Measurements from ENCODE around the gene LARGE1. TPM values are rescaled to one million over a fixed set of nuclear protein-coding genes. Genes with fewer than 3 reads are reported as not detected.
A peak's percentile ranks its signal among the peaks of the same experiment; 100 is the strongest.

LARGE1 gene
- polyA plus RNA-seq, 6 donors from 2014 or later: 3.6 to 9.5 (median 5.6) TPM

- Mint-ChIP-seq H3K4me3 (peak overlapping the region in 3 of 8 donors; percentile 1 to 46 (median 33)), H3K27ac (peak overlapping the region in 4 of 6 donors; percentile 7 to 46 (median 18)), H3K4me1 (peaks cover 33 to 46% (median 41%) of the 10 kb centered on the region in 3 donors), H3K36me3 (peaks cover 14 to 22% of the 10 kb centered on the region in 2 donors), H3K9me3 (no peaks in the 10 kb centered on the region), H3K27me3 (no peaks in the 10 kb centered on the region)
- no peak for ATAC-seq (ENCODE audit: low read depth in 2 of 2)
- no peak for DNase-seq
These were observed 598.8 kb downstream of the LARGE1 start for GRCh38 chr22:33321466-33321865.

GRCh38 chr22:33315954-33316353 lies 604.3 kb downstream of the LARGE1 start:
- Mint-ChIP-seq H3K4me1 (peaks cover 8 to 20% (median 12%) of the 10 kb centered on the region in 3 donors), H3K27me3 (no peaks in the 10 kb centered on the region), H3K36me3 (peaks cover 13 to 25% of the 10 kb centered on the region in 2 donors), H3K9me3 (no peaks in the 10 kb centered on the region), H3K27ac (peak overlapping the region in 2 of 6 donors; percentile 53 to 84), H3K4me3 (peak overlapping the region in 1 of 8 donors; percentile 11)
- no peak for DNase-seq
- peak; percentile 59 to 68 for ATAC-seq (ENCODE audit: low read depth in 2 of 2)

GRCh38 chr22:33315117-33315516 lies 605.2 kb downstream of the LARGE1 start:
- peaks cover 6 to 14% (median 9%) of the 10 kb centered on the region in 3 donors for H3K4me1 Mint-ChIP-seq
- H3K27ac Mint-ChIP-seq: no peak overlapping the region
- ATAC-seq (ENCODE audit: low read depth in 2 of 2) (no peak), DNase-seq (no peak)
- H3K36me3 Mint-ChIP-seq: peaks cover 10 to 21% of the 10 kb centered on the region in 2 donors
- H3K4me3 Mint-ChIP-seq: no peak overlapping the region
- H3K27me3 Mint-ChIP-seq: no peaks in the 10 kb centered on the region
- H3K9me3 Mint-ChIP-seq: no peaks in the 10 kb centered on the region

- no peak overlapping the region for H3K4me3 Mint-ChIP-seq
- no peaks in the 10 kb centered on the region for H3K9me3 Mint-ChIP-seq
- peaks cover 3 to 12% (median 8%) of the 10 kb centered on the region in 3 donors for H3K4me1 Mint-ChIP-seq
- H3K36me3 Mint-ChIP-seq: peaks cover 7 to 17% of the 10 kb centered on the region in 2 donors
- ATAC-seq (ENCODE audit: low read depth in 2 of 2) (no peak), DNase-seq (no peak)
- H3K27ac Mint-ChIP-seq: no peak overlapping the region
- H3K27me3 Mint-ChIP-seq: no peaks in the 10 kb centered on the region
These were observed 606.0 kb downstream of the LARGE1 start for GRCh38 chr22:33314316-33314715.

- Mint-ChIP-seq H3K4me3 (peak overlapping the region in 6 of 8 donors; percentile 68 to 85 (median 72)), H3K27me3 (no peaks in the 10 kb centered on the region), H3K36me3 (no peaks in the 10 kb centered on the region), H3K9me3 (peaks cover 0 to 2% (median 0%) of the 10 kb centered on the region in 7 donors), H3K27ac (peak overlapping the region in 5 of 6 donors; percentile 34 to 95 (median 91)), H3K4me1 (peaks cover 54 to 69% (median 69%) of the 10 kb centered on the region in 3 donors)
- ATAC-seq (ENCODE audit: low read depth in 2 of 2) (no peak), DNase-seq (no peak)
These were observed 617.2 kb downstream of the LARGE1 start for GRCh38 chr22:33303099-33303498.

GRCh38 chr22:33302549-33302948 lies 617.7 kb downstream of the LARGE1 start:
- ATAC-seq (ENCODE audit: low read depth in 2 of 2): no peak
- Mint-ChIP-seq H3K27me3 (no peaks in the 10 kb centered on the region), H3K36me3 (no peaks in the 10 kb centered on the region), H3K4me3 (peak overlapping the region in 7 of 8 donors; percentile 56 to 90 (median 71)), H3K4me1 (peaks cover 57 to 73% (median 72%) of the 10 kb centered on the region in 3 donors), H3K9me3 (peaks cover 0 to 2% (median 0%) of the 10 kb centered on the region in 7 donors), H3K27ac (peak overlapping the region; percentile 74 to 94 (median 90))
- no peak for DNase-seq

- Mint-ChIP-seq H3K27me3 (no peaks in the 10 kb centered on the region), H3K9me3 (peaks cover 0 to 2% (median 0%) of the 10 kb centered on the region in 7 donors), H3K36me3 (no peaks in the 10 kb centered on the region), H3K4me1 (peaks cover 57 to 77% (median 72%) of the 10 kb centered on the region in 3 donors), H3K27ac (peak overlapping the region; percentile 77 to 94 (median 90)), H3K4me3 (peak overlapping the region in 7 of 8 donors; percentile 23 to 90 (median 71))
- ATAC-seq (ENCODE audit: low read depth in 2 of 2) (peak; percentile 23 to 35), DNase-seq (peak; percentile 72)
These were observed 618.2 kb downstream of the LARGE1 start for GRCh38 chr22:33302049-33302545.

- Mint-ChIP-seq H3K9me3 (peaks cover 0 to 2% (median 0%) of the 10 kb centered on the region in 7 donors), H3K4me3 (peak overlapping the region in 6 of 8 donors; percentile 30 to 88 (median 68)), H3K4me1 (peaks cover 65 to 96% (median 79%) of the 10 kb centered on the region in 3 donors), H3K27me3 (no peaks in the 10 kb centered on the region), H3K36me3 (peaks cover 6 to 8% of the 10 kb centered on the region in 2 donors), H3K27ac (peak overlapping the region; percentile 90 to 98 (median 94))
- peak; percentile 21 for DNase-seq
- ATAC-seq (ENCODE audit: low read depth in 2 of 2): peak; percentile 16 to 17
These were observed 620.1 kb downstream of the LARGE1 start for GRCh38 chr22:33300165-33300564.

GRCh38 chr22:33299245-33299956 lies 620.9 kb downstream of the LARGE1 start:
- H3K36me3 Mint-ChIP-seq: peaks cover 12% of the 10 kb centered on the region in 2 donors
- peaks cover 0 to 2% (median 0%) of the 10 kb centered on the region in 7 donors for H3K9me3 Mint-ChIP-seq
- DNase-seq: peak; percentile 83
- H3K4me1 Mint-ChIP-seq: peaks cover 59 to 98% (median 79%) of the 10 kb centered on the region in 3 donors
- peak overlapping the region; percentile 0 to 88 (median 60) for H3K4me3 Mint-ChIP-seq
- peak overlapping the region; percentile 90 to 98 (median 94) for H3K27ac Mint-ChIP-seq
- no peaks in the 10 kb centered on the region for H3K27me3 Mint-ChIP-seq
- ATAC-seq (ENCODE audit: low read depth in 2 of 2): peak; percentile 94 to 96

- Mint-ChIP-seq H3K36me3 (peaks cover 12 to 19% of the 10 kb centered on the region in 2 donors), H3K4me3 (no peak overlapping the region), H3K27ac (peak overlapping the region; percentile 32 to 92 (median 62)), H3K27me3 (no peaks in the 10 kb centered on the region), H3K9me3 (peaks cover 0 to 2% (median 0%) of the 10 kb centered on the region in 7 donors), H3K4me1 (peaks cover 54 to 94% (median 73%) of the 10 kb centered on the region in 3 donors)
- ATAC-seq (ENCODE audit: low read depth in 2 of 2) (no peak), DNase-seq (no peak)
These were observed 623.3 kb downstream of the LARGE1 start for GRCh38 chr22:33296941-33297340.

GRCh38 chr22:33288078-33288477 lies 632.2 kb downstream of the LARGE1 start:
- Mint-ChIP-seq H3K9me3 (peaks cover 0 to 1% (median 0%) of the 10 kb centered on the region in 7 donors), H3K4me3 (no peak overlapping the region), H3K36me3 (peaks cover 9 to 22% of the 10 kb centered on the region in 2 donors), H3K27ac (no peak overlapping the region), H3K4me1 (peaks cover 30 to 46% (median 44%) of the 10 kb centered on the region in 3 donors), H3K27me3 (no peaks in the 10 kb centered on the region)
- DNase-seq (no peak), ATAC-seq (ENCODE audit: low read depth in 2 of 2) (no peak)

GRCh38 chr22:33275073-33275443 lies 645.2 kb downstream of the LARGE1 start:
- ATAC-seq (ENCODE audit: low read depth in 2 of 2) (no peak), DNase-seq (no peak)
- H3K9me3 Mint-ChIP-seq: peaks cover 0 to 5% (median 0%) of the 10 kb centered on the region in 7 donors
- peak overlapping the region in 4 of 6 donors; percentile 75 to 93 (median 88) for H3K27ac Mint-ChIP-seq
- H3K27me3 Mint-ChIP-seq: no peaks in the 10 kb centered on the region
- peaks cover 32 to 34% of the 10 kb centered on the region in 2 donors for H3K36me3 Mint-ChIP-seq
- peaks cover 69 to 92% (median 87%) of the 10 kb centered on the region in 3 donors for H3K4me1 Mint-ChIP-seq
- H3K4me3 Mint-ChIP-seq: peak overlapping the region in 1 of 8 donors; percentile 72

- peak overlapping the region; percentile 84 to 99 (median 92) for H3K27ac Mint-ChIP-seq
- no peaks in the 10 kb centered on the region for H3K27me3 Mint-ChIP-seq
- peaks cover 71 to 96% (median 93%) of the 10 kb centered on the region in 3 donors for H3K4me1 Mint-ChIP-seq
- peak; percentile 25 for DNase-seq
- peak overlapping the region in 7 of 8 donors; percentile 45 to 76 (median 66) for H3K4me3 Mint-ChIP-seq
- peaks cover 0 to 5% (median 0%) of the 10 kb centered on the region in 7 donors for H3K9me3 Mint-ChIP-seq
- ATAC-seq (ENCODE audit: low read depth in 2 of 2): no peak
- peaks cover 29 to 32% of the 10 kb centered on the region in 2 donors for H3K36me3 Mint-ChIP-seq
These were observed 645.8 kb downstream of the LARGE1 start for GRCh38 chr22:33274214-33275072.
